Cardiac muscle cell (in vitro differentiated cells and primary cell): ENCODE measurements around the gene RELN. TPM values are rescaled to one million over a fixed set of nuclear protein-coding genes. Genes with fewer than 3 reads are reported as not detected.

Experiments
- DNase-seq, 2 donors: peaks; one replicate each; pipeline versions ENCODE4 v3.0.0 to v3.0.0-alpha.2; 2010 to 2017; ENCODE audit warnings: low read depth in 1 of 2, low spot score in 1 of 2
- H3K27ac ChIP-seq: fragments of 200-600 bp; sonication (generic); 2 replicates; pipeline ENCODE4 v1.5.1; 2016
- H3K27me3 ChIP-seq: fragments of 200-600 bp; sonication (generic); 2 replicates; pipeline ENCODE4 v1.6.0; 2016; ENCODE audit warnings: control low read depth
- H3K36me3 ChIP-seq: fragments of 200-600 bp; sonication (generic); 2 replicates; pipeline ENCODE4 v1.5.1; 2016; ENCODE audit warnings: control low read depth
- H3K4me1 ChIP-seq: fragments of 200-600 bp; sonication (generic); 2 replicates; pipeline ENCODE4 v1.8.1; 2017; ENCODE audit warnings: low read depth, mild to moderate bottlenecking, mixed run types
- H3K4me3 ChIP-seq: fragments of 200-600 bp; sonication (generic); 2 replicates; pipeline ENCODE4 v1.5.1; 2016; ENCODE audit warnings: mild to moderate bottlenecking
- H3K9me3 ChIP-seq: fragments of 200-600 bp; sonication (generic); 2 replicates; pipeline ENCODE4 v1.5.1; 2017; ENCODE audit warnings: low read depth, mild to moderate bottlenecking, control low read depth
- polyA plus RNA-seq: library from polyadenylated mRNA; unstranded; fragments of >200 nt; fragmentation: Nextera tagmentation; extraction: Ambion mirVana; gene quantifications from 2 replicates; pipeline ENCODE4 v1.2.1, GENCODE V29; 2016
- total RNA-seq: library from RNA; depleted of rRNA; stranded (reverse); fragments of >200 nt; gene quantifications from 2 replicates; pipeline ENCODE4 v1.2.3, GENCODE V29; 2016
- TF ChIP-seq, protein P1 (sequence below): IDR thresholded peaks from 2 replicates; pipeline ENCODE4 v1.5.1; 2012; ENCODE audit warnings: low read depth, mild to moderate bottlenecking, low read length

Gene RELN
- total and polyA plus RNA-seq, 2 experiments from 2014 or later, result 19.2 to 46.9 TPM

DNA sequence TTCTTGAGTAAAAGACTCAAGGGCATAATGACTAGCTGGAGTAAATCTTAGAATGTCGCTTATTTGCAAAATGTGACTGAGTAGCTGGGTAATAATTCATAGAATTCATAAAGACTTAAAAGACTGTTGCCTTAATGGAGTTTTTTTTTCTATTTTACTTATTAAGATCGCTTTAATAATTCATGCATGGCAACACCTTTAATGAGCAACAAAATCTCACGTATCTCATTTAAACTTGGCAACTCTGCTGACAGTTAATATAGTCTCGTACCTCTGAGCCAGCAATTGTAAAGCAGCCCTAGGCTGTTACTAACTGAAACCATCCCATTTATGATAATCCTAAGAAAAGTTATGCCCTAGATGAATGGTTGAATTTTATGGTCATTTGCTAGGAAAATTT is 455.7 kb downstream of the RELN start:
- H3K27me3 ChIP-seq, result no peaks in the 10 kb centered on the region
- DNase-seq, result no peak
- no peak overlapping the region for H3K27ac ChIP-seq
- TF ChIP-seq, protein P1, sequence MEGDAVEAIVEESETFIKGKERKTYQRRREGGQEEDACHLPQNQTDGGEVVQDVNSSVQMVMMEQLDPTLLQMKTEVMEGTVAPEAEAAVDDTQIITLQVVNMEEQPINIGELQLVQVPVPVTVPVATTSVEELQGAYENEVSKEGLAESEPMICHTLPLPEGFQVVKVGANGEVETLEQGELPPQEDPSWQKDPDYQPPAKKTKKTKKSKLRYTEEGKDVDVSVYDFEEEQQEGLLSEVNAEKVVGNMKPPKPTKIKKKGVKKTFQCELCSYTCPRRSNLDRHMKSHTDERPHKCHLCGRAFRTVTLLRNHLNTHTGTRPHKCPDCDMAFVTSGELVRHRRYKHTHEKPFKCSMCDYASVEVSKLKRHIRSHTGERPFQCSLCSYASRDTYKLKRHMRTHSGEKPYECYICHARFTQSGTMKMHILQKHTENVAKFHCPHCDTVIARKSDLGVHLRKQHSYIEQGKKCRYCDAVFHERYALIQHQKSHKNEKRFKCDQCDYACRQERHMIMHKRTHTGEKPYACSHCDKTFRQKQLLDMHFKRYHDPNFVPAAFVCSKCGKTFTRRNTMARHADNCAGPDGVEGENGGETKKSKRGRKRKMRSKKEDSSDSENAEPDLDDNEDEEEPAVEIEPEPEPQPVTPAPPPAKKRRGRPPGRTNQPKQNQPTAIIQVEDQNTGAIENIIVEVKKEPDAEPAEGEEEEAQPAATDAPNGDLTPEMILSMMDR, result no peak
- no peaks in the 10 kb centered on the region for H3K9me3 ChIP-seq
- no peak overlapping the region for H3K4me3 ChIP-seq
- H3K36me3 ChIP-seq, result no peaks in the 10 kb centered on the region
- no peaks in the 10 kb centered on the region for H3K4me1 ChIP-seq

DNA sequence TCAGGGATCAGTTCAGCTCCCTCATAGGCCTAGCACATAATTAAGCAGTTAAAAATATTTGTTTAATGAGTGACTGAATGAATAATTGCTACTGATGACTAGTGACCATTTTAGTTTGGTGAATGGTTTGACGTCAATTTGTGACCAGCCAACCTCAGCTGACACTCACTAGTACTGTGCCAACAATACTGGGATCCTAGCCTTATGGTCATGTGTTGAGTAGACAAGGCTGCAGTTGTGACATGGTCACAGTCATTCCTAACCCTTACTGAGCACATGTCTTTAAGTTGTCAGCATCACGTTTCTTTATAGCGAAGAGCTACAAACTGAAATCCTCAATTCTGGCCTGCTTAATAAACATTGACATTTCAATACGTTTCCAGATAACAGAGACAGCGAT is 456.5 kb downstream of the RELN start:
- Histone ChIP-seq H3K27ac (no peak overlapping the region), H3K4me1 (no peaks in the 10 kb centered on the region), H3K27me3 (no peaks in the 10 kb centered on the region), H3K4me3 (no peak overlapping the region), H3K36me3 (no peaks in the 10 kb centered on the region), H3K9me3 (no peaks in the 10 kb centered on the region)
- TF ChIP-seq, protein P1, result no peak
- no peak for DNase-seq

- TF ChIP-seq, protein P1, result no peak
- H3K27me3 ChIP-seq, result no peaks in the 10 kb centered on the region
- H3K9me3 ChIP-seq, result no peaks in the 10 kb centered on the region
- H3K36me3 ChIP-seq, result no peaks in the 10 kb centered on the region
- H3K4me3 ChIP-seq, result no peak overlapping the region
- peaks cover 9% of the 10 kb centered on the region for H3K4me1 ChIP-seq
- DNase-seq, result no peak
- H3K27ac ChIP-seq, result no peak overlapping the region
Observed at GRCh38 chr7:103528152-103528551, 461.3 kb downstream of the RELN start.

DNA sequence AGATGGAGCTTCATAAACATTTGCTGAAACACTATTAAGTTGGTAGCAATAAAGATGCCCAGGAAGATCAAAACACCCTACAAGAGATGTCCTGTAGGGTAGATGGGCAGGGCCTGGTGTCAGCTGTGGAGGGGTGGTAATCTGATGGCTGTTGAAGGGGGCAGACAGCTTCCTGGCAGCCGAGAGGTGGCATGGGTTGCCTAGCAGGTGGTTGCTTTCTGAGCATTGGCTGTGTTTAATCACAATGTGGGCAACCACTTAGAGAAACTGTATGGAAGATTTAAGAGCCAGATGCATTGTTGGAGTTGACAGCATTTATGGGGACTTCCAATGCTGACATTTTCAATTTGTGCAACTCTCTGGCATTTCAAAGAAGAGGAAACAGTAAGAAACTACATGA is 463.5 kb downstream of the RELN start:
- no peaks in the 10 kb centered on the region for H3K9me3 ChIP-seq
- no peaks in the 10 kb centered on the region for H3K27me3 ChIP-seq
- TF ChIP-seq, protein P1, result no peak
- H3K4me1 ChIP-seq, result peaks cover 9% of the 10 kb centered on the region
- no peak overlapping the region for H3K27ac ChIP-seq
- H3K4me3 ChIP-seq, result no peak overlapping the region
- no peaks in the 10 kb centered on the region for H3K36me3 ChIP-seq
- no peak for DNase-seq

GRCh38 chr7:103524042-103524907 is 465.2 kb downstream of the RELN start:
- no peaks in the 10 kb centered on the region for H3K36me3 ChIP-seq
- TF ChIP-seq, protein P1, result peak; percentile 50
- DNase-seq, result peak; percentile 40 to 55
- no peak overlapping the region for H3K27ac ChIP-seq
- H3K27me3 ChIP-seq, result no peaks in the 10 kb centered on the region
- H3K4me3 ChIP-seq, result no peak overlapping the region
- H3K9me3 ChIP-seq, result no peaks in the 10 kb centered on the region
- H3K4me1 ChIP-seq, result peaks cover 9% of the 10 kb centered on the region
